GM18505 (cell line): ENCODE measurements around the gene ARHGEF12.

Source experiments
- ATAC-seq: cut with Tn5 transposase; IDR thresholded peaks from one replicate; pipeline ENCODE4 v1.9.1; 2021; ENCODE audit not compliant: unreplicated experiment
- POLR2A ChIP-seq: IDR thresholded peaks from 4 replicates; pipeline ENCODE4 v1.6.1; 2011; ENCODE audit warnings: borderline replicate concordance; ENCODE audit not compliant: insufficient read depth, insufficient read length; ENCODE audit errors: extremely low read depth

Gene ARHGEF12

DNA sequence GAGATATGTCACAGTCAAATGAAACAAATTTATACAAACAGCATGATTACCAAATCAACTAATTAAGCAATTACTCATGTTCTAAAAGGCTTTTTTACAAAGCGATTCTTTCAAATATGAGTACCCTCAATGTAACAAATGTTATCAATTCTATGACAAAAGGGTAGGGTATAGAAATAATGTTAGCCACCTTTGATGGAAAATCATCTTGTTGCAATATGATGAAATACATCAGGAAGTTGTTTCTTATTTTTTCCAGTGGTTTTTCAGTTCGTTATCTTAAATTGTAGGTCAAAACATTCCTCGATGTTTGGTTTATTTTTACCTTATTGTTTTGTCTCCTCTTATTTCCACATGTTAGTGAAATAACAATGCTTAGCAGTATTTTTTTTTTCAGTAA, 6.5 kb downstream of the ARHGEF12 start:
- ATAC-seq: no peak
- TF ChIP-seq POLR2A: no peak

GRCh38 chr11:120343429-120343828, 7.2 kb downstream of the ARHGEF12 start:
- TF ChIP-seq POLR2A: no peak
- ATAC-seq: peak; percentile 39

DNA sequence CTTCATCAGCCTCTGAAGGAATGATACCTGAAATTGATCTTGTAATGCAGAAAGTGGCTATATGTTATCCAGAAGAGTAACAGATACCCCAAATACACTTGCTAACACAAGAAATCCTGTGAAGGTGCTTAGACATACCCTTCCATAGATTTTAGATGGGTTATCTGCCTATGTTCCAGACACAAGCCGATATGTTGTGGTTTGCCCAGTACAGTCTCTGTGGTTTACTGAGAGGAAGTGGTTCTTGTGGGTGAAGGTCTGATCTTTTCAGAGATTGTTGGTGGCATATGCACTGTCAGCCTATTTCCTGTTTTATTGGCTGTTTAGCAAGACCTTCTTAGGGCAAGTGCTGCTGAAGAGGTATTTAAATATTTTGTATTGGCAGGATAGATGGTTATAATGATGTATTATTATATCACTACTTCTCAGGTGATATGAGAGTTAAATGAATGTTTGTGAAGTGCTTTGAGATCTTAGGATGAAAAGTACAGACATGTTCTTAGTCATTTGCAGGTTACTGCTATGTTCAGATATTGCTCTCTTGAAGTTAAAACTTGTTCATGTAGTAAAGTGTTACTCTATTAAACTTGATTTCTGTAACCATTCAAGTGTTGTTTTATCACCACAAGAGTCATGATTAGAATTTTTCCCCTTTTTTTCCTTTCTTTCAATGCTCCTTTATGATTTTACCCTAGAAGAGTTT, 8.2 kb downstream of the ARHGEF12 start:
- no peak for TF ChIP-seq POLR2A
- ATAC-seq: peak; percentile 78

DNA sequence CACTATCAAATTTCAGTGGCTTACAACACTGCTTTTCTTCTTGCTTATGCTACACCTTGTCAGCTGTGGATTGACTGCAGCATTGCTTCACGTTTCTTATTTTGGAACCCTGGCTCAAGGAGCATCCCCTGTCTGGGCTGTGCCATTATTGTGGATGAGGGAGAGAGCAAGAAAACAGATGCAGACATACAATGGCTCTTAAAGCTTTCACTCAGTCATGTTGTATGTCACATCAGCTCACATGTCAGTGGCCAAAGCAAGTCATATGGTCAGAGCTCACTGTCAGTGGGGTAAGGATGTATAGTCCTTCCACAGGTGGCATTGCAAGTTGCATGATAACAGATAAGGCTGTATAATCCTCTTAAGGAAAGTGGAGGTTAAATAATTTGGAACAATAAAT, 10.0 kb downstream of the ARHGEF12 start:
- TF ChIP-seq POLR2A: no peak
- ATAC-seq: no peak

GRCh38 chr11:120350637-120351036, 14.4 kb downstream of the ARHGEF12 start:
- ATAC-seq: no peak
- no peak for TF ChIP-seq POLR2A

DNA sequence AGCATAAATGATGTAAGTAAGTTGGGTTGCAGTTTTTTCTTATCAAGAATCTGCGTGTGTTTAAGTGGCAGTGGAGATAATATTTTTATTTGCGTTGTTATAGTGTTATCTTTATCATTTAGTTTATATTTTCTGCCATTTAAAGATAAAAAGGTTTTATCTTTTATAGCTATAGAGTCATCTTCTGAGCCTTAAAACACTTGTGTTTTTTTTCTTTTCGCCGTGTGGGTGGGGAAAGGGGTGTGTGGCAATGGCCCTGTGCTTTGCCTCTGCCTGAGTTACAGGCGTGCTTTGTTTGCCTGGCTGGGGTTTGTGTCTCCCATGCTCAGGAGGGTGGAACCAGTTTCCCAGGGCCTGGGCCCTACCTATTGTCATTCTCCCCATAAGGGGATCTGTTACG, 16.2 kb downstream of the ARHGEF12 start:
- TF ChIP-seq POLR2A: no peak
- no peak for ATAC-seq

- no peak for TF ChIP-seq POLR2A
- ATAC-seq: no peak
Measured at GRCh38 chr11:120354068-120354467, 17.9 kb downstream of the ARHGEF12 start.

GRCh38 chr11:120354779-120355178, 18.6 kb downstream of the ARHGEF12 start:
- TF ChIP-seq POLR2A: no peak
- no peak for ATAC-seq

GRCh38 chr11:120357620-120358019, 21.4 kb downstream of the ARHGEF12 start:
- no peak for TF ChIP-seq POLR2A
- no peak for ATAC-seq

GRCh38 chr11:120358729-120359128, 22.5 kb downstream of the ARHGEF12 start:
- TF ChIP-seq POLR2A: no peak
- ATAC-seq: no peak

- TF ChIP-seq POLR2A: no peak
- no peak for ATAC-seq
Measured at GRCh38 chr11:120363436-120363835, 27.2 kb downstream of the ARHGEF12 start.

GRCh38 chr11:120365512-120365911, 29.3 kb downstream of the ARHGEF12 start:
- TF ChIP-seq POLR2A: no peak

DNA sequence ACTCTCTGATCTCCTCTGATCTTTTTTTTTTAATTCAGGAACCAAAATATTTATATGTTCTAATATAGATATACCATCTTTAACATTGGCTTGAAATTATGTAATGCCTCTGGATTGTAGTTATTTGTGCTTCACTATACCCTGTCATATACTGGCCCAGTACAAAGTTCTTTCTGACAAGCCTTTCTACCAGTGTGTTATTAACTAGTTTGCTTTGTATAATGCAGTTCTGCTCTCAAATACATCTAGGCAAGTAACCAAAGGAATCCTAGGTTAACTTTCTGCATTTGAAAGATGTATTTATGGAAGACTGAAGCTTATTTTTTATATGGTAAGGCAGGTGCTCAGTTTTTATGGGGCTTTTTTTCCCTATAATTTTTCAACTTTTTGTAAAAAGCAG, 36.1 kb downstream of the ARHGEF12 start:
- TF ChIP-seq POLR2A: no peak
- no peak for ATAC-seq

More at GRCh38 chr11:120365512-120365911, 29.3 kb downstream of the ARHGEF12 start:
- ATAC-seq: no peak

- no peak for ATAC-seq
- no peak for TF ChIP-seq POLR2A
Measured at GRCh38 chr11:120375076-120375475, 38.9 kb downstream of the ARHGEF12 start.
